ENCODE results near the gene ATP6V1C2.

GRCh38 chr2:10691521-10691920 lies 29.9 kb upstream of the ATP6V1C2 start:
- TF ChIP-seq CTCF (IDR thresholded peaks at IDR 0.05; ENCODE audit: low read depth, low read length) (no peak), EZH2phosphoT487 (IDR thresholded peaks at IDR 0.05; ENCODE audit: low read depth) (no peak)

Measured in OCI-LY3 (cell line).